HepG2 (cell line): ENCODE results near the gene RBP2. TPM values are rescaled to one million over a fixed set of nuclear protein-coding genes. Genes with fewer than 3 reads are reported as not detected.

Source experiments
- ATAC-seq: fragments of 200-7000 bp; cut with Tn5 transposase; 3 replicates; pipeline ENCODE4 v1.9.1; 2020; ENCODE audit warnings: mild to moderate bottlenecking, moderate library complexity
- BruUV-seq: library from RNA; stranded (reverse); fragments of 400-500 nt; replicated peaks from 2 replicates; lab custom pipeline; 2021; lab: Mats Ljungman, UMichigan
- CTCF ChIA-PET: fragments of 300-600 bp; formaldehyde crosslinking; extraction: SDS; loops from one replicate; lab custom pipeline; 2021; ENCODE audit warnings: low total read pairs, inconsistent platforms, low intra/inter-chr PET ratio; lab: Yijun Ruan, JAX
- POLR2A ChIA-PET: fragments of 350-600 bp; sonication (Branson Sonifier 250); formaldehyde crosslinking; loops from one replicate; lab custom pipeline; 2020; ENCODE audit warnings: antibody characterized with exemption, inconsistent platforms; lab: Yijun Ruan, JAX
- DNase-seq: peaks from one replicate; pipeline ENCODE4 v3.0.0-alpha.2; 2015; ENCODE audit warnings: low spot score
- FAIRE-seq: peaks from 3 replicates; lab custom pipeline; 2011; peaks lifted over from hg19 to GRCh38; lab: Jason Lieb, UNC
- H2AFZ ChIP-seq: one replicate; pipeline ENCODE4 v1.6.1; 2011; ENCODE audit warnings: low read length, inconsistent platforms
- H3K27ac ChIP-seq: fragments of 300-600 bp; 3 replicates; pipeline ENCODE4 v1.8.0; 2011; ENCODE audit warnings: mixed run types, mild to moderate bottlenecking, mixed read lengths, low read length, inconsistent platforms; ENCODE audit not compliant: insufficient read depth; ENCODE audit errors: extremely low read length
- H3K27me3 ChIP-seq, 2 experiments: fragments of 200-600 bp in 1 of 2; 2 replicates in 1 of 2; 3 replicates in 1 of 2; pipeline versions ENCODE4 v1.6.0 to v1.8.0; 2011; ENCODE audit warnings: low read length in 2 of 2, mild to moderate bottlenecking in 2 of 2, moderate library complexity in 2 of 2, inconsistent platforms in 1 of 2; ENCODE audit not compliant: insufficient read depth in 2 of 2, control insufficient read depth in 1 of 2
- H3K36me3 ChIP-seq, 2 experiments: fragments of 200-600 bp in 1 of 2; replicated peaks in 1 of 2; 2 replicates in 1 of 2; 3 replicates in 1 of 2; pipeline versions ENCODE4 v1.5.1 to v1.8.0; 2011; ENCODE audit warnings: low read length in 2 of 2, inconsistent platforms in 1 of 2; ENCODE audit not compliant: insufficient read depth in 2 of 2, control insufficient read depth in 1 of 2
- H3K4me1 ChIP-seq: 2 replicates; pipeline ENCODE4 v1.5.1; 2012; ENCODE audit warnings: low read length, inconsistent platforms; ENCODE audit not compliant: insufficient read depth
- H3K4me2 ChIP-seq: 2 replicates; pipeline ENCODE4 v1.6.0; 2011; ENCODE audit warnings: low read depth, low read length, inconsistent platforms
- H3K4me3 ChIP-seq, 3 experiments: fragments of 200-600 bp in 1 of 3; sonication (generic), shearing (Covaris generic) in 1 of 3; replicated peaks in 1 of 3; 2 replicates each; pipeline ENCODE4 v1.5.1; 2011 to 2016; ENCODE audit warnings: low read length in 3 of 3, inconsistent platforms in 2 of 3, low read depth in 2 of 3, mild to moderate bottlenecking in 2 of 3, control low read depth in 1 of 3, mixed read lengths in 1 of 3; ENCODE audit not compliant: insufficient read depth in 1 of 3
- H3K79me2 ChIP-seq: one replicate; pipeline ENCODE4 v1.6.1; 2011; ENCODE audit warnings: low read length, inconsistent platforms; ENCODE audit not compliant: insufficient read depth
- H3K9ac ChIP-seq: 2 replicates; pipeline ENCODE4 v1.6.0; 2011; ENCODE audit warnings: mild to moderate bottlenecking, low read depth, low read length, inconsistent platforms; ENCODE audit not compliant: insufficient read depth
- H3K9me3 ChIP-seq: 2 replicates; pipeline ENCODE4 v1.5.1; 2012; ENCODE audit warnings: mild to moderate bottlenecking, low read length
- H4K20me1 ChIP-seq: 2 replicates; pipeline ENCODE4 v1.6.0; 2011; ENCODE audit warnings: inconsistent platforms, mild to moderate bottlenecking, low read length, moderate library complexity; ENCODE audit not compliant: insufficient read depth
- BATF2 ChIP-seq: sonication (generic); formaldehyde crosslinking; IDR thresholded peaks from 2 replicates; pipeline ENCODE4 v1.8.0; 2022; ENCODE audit warnings: mild to moderate bottlenecking, missing genetic modification reagents, moderate library complexity
- CEBPG ChIP-seq: IDR thresholded peaks from 2 replicates; pipeline ENCODE4 v1.6.1; 2016
- DDIT3 ChIP-seq: sonication (generic); formaldehyde crosslinking; IDR thresholded peaks from 2 replicates; pipeline ENCODE4 v1.4.0; 2020; ENCODE audit warnings: mild to moderate bottlenecking, missing genetic modification reagents
- FUBP1 ChIP-seq: sonication (generic); formaldehyde crosslinking; IDR thresholded peaks from 2 replicates; pipeline ENCODE4 v1.5.1; 2020; ENCODE audit warnings: missing genetic modification reagents, mild to moderate bottlenecking, borderline replicate concordance
- JUND ChIP-seq: sonication (generic); formaldehyde crosslinking; IDR thresholded peaks from 2 replicates; pipeline ENCODE4 v1.8.0; 2022; ENCODE audit warnings: mild to moderate bottlenecking, missing genetic modification reagents
- ZBTB46 ChIP-seq: sonication (generic); formaldehyde crosslinking; IDR thresholded peaks from 2 replicates; pipeline ENCODE4 v1.4.0; 2020; ENCODE audit warnings: mild to moderate bottlenecking, missing genetic modification reagents, borderline replicate concordance
- ZFP37 ChIP-seq: sonication (generic); formaldehyde crosslinking; IDR thresholded peaks from 2 replicates; pipeline ENCODE4 v1.4.0; 2020; ENCODE audit warnings: missing genetic modification reagents, borderline replicate concordance
- ZNF563 ChIP-seq: sonication (generic); formaldehyde crosslinking; IDR thresholded peaks from 2 replicates; pipeline ENCODE4 v1.8.0; 2022; ENCODE audit warnings: mild to moderate bottlenecking, moderate library complexity, missing genetic modification reagents
- ZNF670 ChIP-seq: sonication (generic); formaldehyde crosslinking; IDR thresholded peaks from 2 replicates; pipeline ENCODE4 v1.8.0; 2022; ENCODE audit warnings: mild to moderate bottlenecking, missing genetic modification reagents, borderline replicate concordance
- WGBS: methylation state at CpG from one replicate; pipeline ENCODE4 v1.1.6; 2017; ENCODE audit warnings: low lambda C conversion rate; 5-methylcytosine and 5-hydroxymethylcytosine counted together
- in situ Hi-C: cut with HindIII; loops from 2 replicates; pipeline ENCODE4 v1.10.0; 2017; ENCODE audit warnings: low pct_unique_long_range_greater_than_20kb; ENCODE audit not compliant: extremely low pct_ligation_motif_present
- intact Hi-C: fragments of 100-400 bp; cut with micrococcal nuclease; formaldehyde crosslinking; loops from one replicate; pipeline ENCODE4 v1.10.0; 2022; ENCODE audit not compliant: unreplicated experiment
- polyA plus RNA-seq, 8 experiments: library from polyadenylated mRNA; depleted of rRNA in 3 of 8; stranded (reverse) in 7 of 8; unstranded in 1 of 8; fragments of >200 nt; fragmentation: Illumina TruSeq in 4 of 8; extraction: Trizol in 4 of 8; gene quantifications; 2 replicates each; pipeline versions ENCODE4 v1.2.1 to v1.2.3, GENCODE V29; 2011 to 2016; ENCODE audit warnings: low read depth in 4 of 8, missing spikeins in 1 of 8, mixed read lengths in 1 of 8; ENCODE audit not compliant: insufficient read depth in 1 of 8
- total RNA-seq, 5 experiments: library from RNA; depleted of rRNA; stranded (reverse); fragments of >200 nt; fragmentation: Illumina TruSeq; extraction: Trizol; gene quantifications; 2 replicates each; pipeline ENCODE4 v1.2.3, GENCODE V29; 2016; ENCODE audit warnings: low read depth in 1 of 5
- TF ChIP-seq, protein P1 (sequence below): sonication (generic); formaldehyde crosslinking; IDR thresholded peaks from 2 replicates; pipeline ENCODE4 v1.5.1; 2020; ENCODE audit warnings: mild to moderate bottlenecking, missing genetic modification reagents, borderline replicate concordance

Gene RBP2
- total and polyA plus RNA-seq, 2 of the 13 experiments (the other 11 are each of a cell fraction or from before 2014, with no cell fraction given): 0.17 to 2.5 TPM

- intact Hi-C loops: no loop called here
- no peak for TF ChIP-seq ZNF670 (CRISPR knock-in tag)
- no peak for TF ChIP-seq ZFP37
- no peak for TF ChIP-seq FUBP1 (CRISPR knock-in tag)
- TF ChIP-seq ZNF563 (CRISPR knock-in tag): no peak
- no peak for TF ChIP-seq DDIT3 (CRISPR knock-in tag)
- no peak for TF ChIP-seq BATF2 (CRISPR knock-in tag)
- no peak for TF ChIP-seq CEBPG (CRISPR knock-in tag)
- no peak for TF ChIP-seq JUND (CRISPR knock-in tag)
- TF ChIP-seq ZBTB46: no peak
- TF ChIP-seq, protein P1, sequence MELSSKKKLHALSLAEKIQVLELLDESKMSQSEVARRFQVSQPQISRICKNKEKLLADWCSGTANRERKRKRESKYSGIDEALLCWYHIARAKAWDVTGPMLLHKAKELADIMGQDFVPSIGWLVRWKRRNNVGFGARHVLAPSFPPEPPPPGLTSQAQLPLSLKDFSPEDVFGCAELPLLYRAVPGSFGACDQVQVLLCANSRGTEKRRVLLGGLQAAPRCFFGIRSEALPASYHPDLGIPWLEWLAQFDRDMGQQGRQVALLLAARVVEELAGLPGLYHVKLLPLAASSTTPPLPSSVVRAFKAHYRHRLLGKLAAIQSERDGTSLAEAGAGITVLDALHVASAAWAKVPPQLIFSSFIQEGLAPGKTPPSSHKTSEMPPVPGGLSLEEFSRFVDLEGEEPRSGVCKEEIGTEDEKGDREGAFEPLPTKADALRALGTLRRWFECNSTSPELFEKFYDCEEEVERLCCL: no peak
Measured at GRCh38 chr3:139524841-139525636, 48.7 kb upstream of the RBP2 start.

More at GRCh38 chr3:139524841-139525636, 48.7 kb upstream of the RBP2 start:
- no peaks in the 10 kb centered on the region for H3K79me2 ChIP-seq
- ATAC-seq (no peak), DNase-seq (no peak), FAIRE-seq (no peak)
- H3K4me2 ChIP-seq: no peak overlapping the region
- ChIA-PET CTCF (no interaction called here), POLR2A (no interaction called here)
- H3K4me3 ChIP-seq: no peak overlapping the region
- H3K9me3 ChIP-seq: no peaks in the 10 kb centered on the region
- no peak overlapping the region for H3K27ac ChIP-seq
- H4K20me1 ChIP-seq: no peaks in the 10 kb centered on the region
- no peaks in the 10 kb centered on the region for H3K27me3 ChIP-seq
- 59% methylated on average over 7 of the region's 7 CpGs for WGBS
- H3K9ac ChIP-seq: no peak overlapping the region
- no peak overlapping the region for H2AFZ ChIP-seq
- in situ Hi-C loops: no loop called here
- no TSS peak for BruUV-seq
- H3K4me1 ChIP-seq: no peaks in the 10 kb centered on the region
- no peaks in the 10 kb centered on the region for H3K36me3 ChIP-seq
